SW 1271 (cell line): ENCODE data around the gene ZNF280D.
"Not testable (repeated sequence)": the region's sequence is repeated elsewhere in the genome, so short reads cannot be mapped to it uniquely, and the experiment has no call there.

Experiments
- DNase-seq, 2 experiments: peaks; one replicate each; lab custom pipeline; 2025; lab: John Stamatoyannopoulos, UW

The ZNF280D gene

GRCh38 chr15:56718560-56718959 lies 14.7 kb downstream of the ZNF280D start:
- no peak for DNase-seq

- DNase-seq: no peak
Observed at GRCh38 chr15:56716334-56716733, 17.0 kb downstream of the ZNF280D start.

- DNase-seq: no peak
Observed at GRCh38 chr15:56715220-56715619, 18.1 kb downstream of the ZNF280D start.

- DNase-seq: not testable (repeated sequence)
Observed at GRCh38 chr15:56709502-56709901, 23.8 kb downstream of the ZNF280D start.

GRCh38 chr15:56699743-56700142 lies 33.6 kb downstream of the ZNF280D start:
- no peak for DNase-seq

GRCh38 chr15:56698270-56698669 lies 35.0 kb downstream of the ZNF280D start:
- DNase-seq: no peak

- DNase-seq: no peak
Observed at GRCh38 chr15:56693761-56694160, 39.5 kb downstream of the ZNF280D start.

GRCh38 chr15:56690733-56691132 lies 42.6 kb downstream of the ZNF280D start:
- DNase-seq: no peak

- no peak for DNase-seq
Observed at GRCh38 chr15:56683908-56684307, 49.4 kb downstream of the ZNF280D start.

- DNase-seq: no peak
Observed at GRCh38 chr15:56681113-56681512, 52.2 kb downstream of the ZNF280D start.

- DNase-seq: no peak
Observed at GRCh38 chr15:56679225-56679624, 54.1 kb downstream of the ZNF280D start.

GRCh38 chr15:56678571-56678970 lies 54.7 kb downstream of the ZNF280D start:
- no peak for DNase-seq

- DNase-seq: no peak
Observed at GRCh38 chr15:56677271-56677670, 56.0 kb downstream of the ZNF280D start.

- DNase-seq: no peak
Observed at GRCh38 chr15:56675930-56676329, 57.4 kb downstream of the ZNF280D start.

- DNase-seq: no peak
Observed at GRCh38 chr15:56674857-56675256, 58.5 kb downstream of the ZNF280D start.

GRCh38 chr15:56672721-56673120 lies 60.6 kb downstream of the ZNF280D start:
- no peak for DNase-seq

GRCh38 chr15:56667517-56667916 lies 65.8 kb downstream of the ZNF280D start:
- DNase-seq: no peak

GRCh38 chr15:56660943-56661342 lies 72.4 kb downstream of the ZNF280D start:
- DNase-seq: no peak

- no peak for DNase-seq
Observed at GRCh38 chr15:56659197-56659596, 74.1 kb downstream of the ZNF280D start.

- no peak for DNase-seq
Observed at GRCh38 chr15:56654624-56655023, 78.7 kb downstream of the ZNF280D start.

GRCh38 chr15:56654216-56654615 lies 79.1 kb downstream of the ZNF280D start:
- no peak for DNase-seq

GRCh38 chr15:56653787-56654186 lies 79.5 kb downstream of the ZNF280D start:
- DNase-seq: no peak

- DNase-seq: no peak
Observed at GRCh38 chr15:56653107-56653506, 80.2 kb downstream of the ZNF280D start.

GRCh38 chr15:56648311-56648710 lies 85.0 kb downstream of the ZNF280D start:
- DNase-seq: no peak

GRCh38 chr15:56640549-56640948 lies 92.8 kb downstream of the ZNF280D start:
- no peak for DNase-seq
